Suprapubic skin (tissue), 3 donors: Measurements from ENCODE around the gene P3R3URF.

Experiments used
- CTCF ChIP-seq, 2 donors: fragments of 200-600 bp in 1 of 2; fragments of 450-650 bp in 1 of 2; sonication (generic) in 1 of 2; IDR thresholded peaks; one replicate each; pipeline ENCODE4 v1.5.1; 2016 to 2019; ENCODE audit warnings: antibody characterized with exemption in 2 of 2, mild to moderate bottlenecking in 1 of 2, moderate library complexity in 1 of 2
- POLR2A ChIP-seq, 2 donors: fragments of 450-650 bp; IDR thresholded peaks; one replicate each; pipeline ENCODE4 v1.6.1; 2017; ENCODE audit warnings: antibody characterized with exemption in 2 of 2, mild to moderate bottlenecking in 2 of 2, moderate library complexity in 2 of 2

GRCh38 chr1:46196609-46197008, 20.3 kb upstream of the P3R3URF start:
- TF ChIP-seq CTCF (IDR thresholded peaks at IDR 0.05) (no peak), POLR2A (IDR thresholded peaks at IDR 0.05) (no peak)
